ENCODE measurements around the gene EXD3. TPM values are rescaled to one million over a fixed set of nuclear protein-coding genes. Genes with fewer than 3 reads are reported as not detected.

Gene EXD3
- total and polyA plus RNA-seq, 9 of the 15 experiments (the other 6 are each of a cell fraction or from before 2014, with no cell fraction given) = 0.29 to 12.5 (median 3.9) TPM

- TF ChIP-seq ATF6 (CRISPR knock-in tag; IDR thresholded peaks at IDR 0.05) (no peak), ZMIZ1 (IDR thresholded peaks at IDR 0.05; ENCODE audit: low read depth in 2 of 2, low read length in 2 of 2) (no peak), FOXJ2 (tag; IDR thresholded peaks at IDR 0.05) (no peak), SMAD1 (IDR thresholded peaks at IDR 0.05; ENCODE audit: low read depth, low read length, partially characterized antibody) (no peak), HIVEP1 (CRISPR knock-in tag; IDR thresholded peaks at IDR 0.05) (no peak), SREBF2 (CRISPR knock-in tag; IDR thresholded peaks at IDR 0.05) (no peak), GTF2B (IDR thresholded peaks at IDR 0.05; ENCODE audit: extremely low read depth, insufficient read length) (no peak), EWSR1 (IDR thresholded peaks at IDR 0.05; ENCODE audit: borderline replicate concordance, low read depth, partially characterized antibody) (no peak), ZNF121 (CRISPR knock-in tag; conservative IDR thresholded peaks at IDR 0.05) (no peak), PHB (CRISPR knock-in tag; IDR thresholded peaks at IDR 0.05) (no peak), ZBTB26 (CRISPR knock-in tag; IDR thresholded peaks at IDR 0.05) (no peak), TAF9B (IDR thresholded peaks at IDR 0.05; ENCODE audit: partially characterized antibody) (no peak), ZNF384 (IDR thresholded peaks at IDR 0.05; ENCODE audit: low read depth, low read length) (peak; percentile 96), VEZF1 (CRISPR knock-in tag; IDR thresholded peaks at IDR 0.05) (peak; percentile 60), GATA2 (CRISPR knock-in tag; IDR thresholded peaks at IDR 0.05) (no peak), PRPF4 (IDR thresholded peaks at IDR 0.05; ENCODE audit: insufficient read depth, low read depth, low read length, poor library complexity, severe bottlenecking) (no peak), HNRNPL (IDR thresholded peaks at IDR 0.05; ENCODE audit: low read depth, low read length) (no peak)
Observed at GRCh38 chr9:137445275-137445807, 22.4 kb upstream of the EXD3 start (continued).
